Prostate gland (tissue), 2 donors: Measurements from ENCODE around the gene NCOA1.

Experiments
- POLR2A ChIP-seq: fragments of 450-650 bp; IDR thresholded peaks from one replicate; pipeline ENCODE4 v1.6.1; 2016; ENCODE audit warnings: antibody characterized with exemption, mild to moderate bottlenecking
- POLR2AphosphoS5 ChIP-seq: sonication (generic); formaldehyde crosslinking; IDR thresholded peaks from one replicate; pipeline ENCODE4 v1.6.1; 2017; ENCODE audit warnings: antibody characterized with exemption
- TF ChIP-seq, protein P1 (sequence below), 4 experiments: fragments of 200-600 bp in 2 of 4; fragments of 450-650 bp in 2 of 4; sonication (generic) in 2 of 4; IDR thresholded peaks; 1 replicate in 3 of 4; 2 replicates in 1 of 4; pipeline ENCODE4 v1.5.1; 2016 to 2019; ENCODE audit warnings: antibody characterized with exemption in 4 of 4, mild to moderate bottlenecking in 2 of 4, moderate library complexity in 2 of 4

DNA sequence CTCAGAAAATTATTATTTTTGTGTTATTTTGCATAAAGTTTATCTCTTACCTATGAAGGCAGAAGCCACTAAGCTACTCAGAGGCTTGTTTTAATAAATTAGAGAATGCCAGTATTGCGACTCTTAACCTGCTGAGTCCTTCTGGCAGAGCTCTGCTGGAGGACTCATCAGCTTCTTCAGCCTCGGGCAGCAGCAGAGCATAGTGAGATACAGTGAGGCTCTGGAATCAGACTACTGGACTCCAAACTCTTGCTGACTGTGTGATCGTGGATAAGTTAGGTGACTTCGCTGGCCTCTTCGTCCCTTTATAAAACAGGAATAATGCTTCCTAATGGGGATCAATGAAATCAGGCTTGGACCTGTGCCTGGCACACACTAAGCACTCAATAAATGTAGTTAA is 300.4 kb downstream of the NCOA1 start:
- TF ChIP-seq POLR2A (no peak), POLR2AphosphoS5 (no peak)
- TF ChIP-seq, protein P1, sequence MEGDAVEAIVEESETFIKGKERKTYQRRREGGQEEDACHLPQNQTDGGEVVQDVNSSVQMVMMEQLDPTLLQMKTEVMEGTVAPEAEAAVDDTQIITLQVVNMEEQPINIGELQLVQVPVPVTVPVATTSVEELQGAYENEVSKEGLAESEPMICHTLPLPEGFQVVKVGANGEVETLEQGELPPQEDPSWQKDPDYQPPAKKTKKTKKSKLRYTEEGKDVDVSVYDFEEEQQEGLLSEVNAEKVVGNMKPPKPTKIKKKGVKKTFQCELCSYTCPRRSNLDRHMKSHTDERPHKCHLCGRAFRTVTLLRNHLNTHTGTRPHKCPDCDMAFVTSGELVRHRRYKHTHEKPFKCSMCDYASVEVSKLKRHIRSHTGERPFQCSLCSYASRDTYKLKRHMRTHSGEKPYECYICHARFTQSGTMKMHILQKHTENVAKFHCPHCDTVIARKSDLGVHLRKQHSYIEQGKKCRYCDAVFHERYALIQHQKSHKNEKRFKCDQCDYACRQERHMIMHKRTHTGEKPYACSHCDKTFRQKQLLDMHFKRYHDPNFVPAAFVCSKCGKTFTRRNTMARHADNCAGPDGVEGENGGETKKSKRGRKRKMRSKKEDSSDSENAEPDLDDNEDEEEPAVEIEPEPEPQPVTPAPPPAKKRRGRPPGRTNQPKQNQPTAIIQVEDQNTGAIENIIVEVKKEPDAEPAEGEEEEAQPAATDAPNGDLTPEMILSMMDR (IDR thresholded peaks at IDR 0.05): no peak
